ENCODE measurements around the gene FMN1.

Gene FMN1

GRCh38 chr15:33182278-33182905, 12.1 kb downstream of the FMN1 start:
- H3K27ac ChIP-seq = no peak overlapping the region
- TF ChIP-seq CTCF (conservative IDR thresholded peaks at IDR 0.05; ENCODE audit: low read depth) = no peak; the same call in 1 of the 2 replicates
- POLR2A ChIA-PET (ENCODE audit: low non-redundant PET) = no interaction called here
- no peak for DNase-seq (ENCODE audit: low spot score)
- CTCF ChIA-PET = no interaction called here

GRCh38 chr15:33179874-33180273, 14.6 kb downstream of the FMN1 start:
- DNase-seq (ENCODE audit: low spot score) = no peak
- ChIA-PET POLR2A (ENCODE audit: low non-redundant PET) (no interaction called here), CTCF (interaction anchor here (0.6 to 1.4 kb wide), 3 partner anchors 37 to 139 kb away, joined by 3 to 6 read pairs (median 3); no protein-coding TSS in a partner anchor)
- TF ChIP-seq CTCF (conservative IDR thresholded peaks at IDR 0.05; ENCODE audit: low read depth) = no peak
- no peak overlapping the region for H3K27ac ChIP-seq

- no peak for DNase-seq (ENCODE audit: low spot score)
- H3K27ac ChIP-seq = no peak overlapping the region
- no peak for TF ChIP-seq CTCF (conservative IDR thresholded peaks at IDR 0.05; ENCODE audit: low read depth)
- POLR2A ChIA-PET (ENCODE audit: low non-redundant PET) = no interaction called here
- CTCF ChIA-PET = no interaction called here
Observed at GRCh38 chr15:33171202-33171601, 23.3 kb downstream of the FMN1 start.

GRCh38 chr15:33169625-33170024, 24.9 kb downstream of the FMN1 start:
- no peak overlapping the region for H3K27ac ChIP-seq
- no peak for DNase-seq (ENCODE audit: low spot score)
- ChIA-PET CTCF (no interaction called here), POLR2A (ENCODE audit: low non-redundant PET) (no interaction called here)
- TF ChIP-seq CTCF (conservative IDR thresholded peaks at IDR 0.05; ENCODE audit: low read depth) = no peak

GRCh38 chr15:33168444-33168843, 26.1 kb downstream of the FMN1 start:
- ChIA-PET POLR2A (ENCODE audit: low non-redundant PET) (no interaction called here), CTCF (no interaction called here)
- no peak overlapping the region for H3K27ac ChIP-seq
- TF ChIP-seq CTCF (conservative IDR thresholded peaks at IDR 0.05; ENCODE audit: low read depth) = no peak
- DNase-seq (ENCODE audit: low spot score) = no peak

- no peak for DNase-seq (ENCODE audit: low spot score)
- no peak overlapping the region for H3K27ac ChIP-seq
- CTCF ChIA-PET = interaction anchor here (0.6 kb wide), 1 partner anchor 12 kb away, joined by 3 read pairs; no protein-coding TSS in a partner anchor
- TF ChIP-seq CTCF (conservative IDR thresholded peaks at IDR 0.05; ENCODE audit: low read depth) = no peak
- POLR2A ChIA-PET (ENCODE audit: low non-redundant PET) = no interaction called here
Observed at GRCh38 chr15:33163816-33164215, 30.7 kb downstream of the FMN1 start.
